Adrenal gland (tissue), 5 donors: Measurements from ENCODE around the gene MBL2.

Source experiments
- CTCF ChIP-seq, 6 experiments: fragments of 450-650 bp in 4 of 6; fragments of 200-600 bp in 2 of 6; sonication (generic) in 1 of 6; IDR thresholded peaks; 1 replicate in 5 of 6; 2 replicates in 1 of 6; pipeline versions ENCODE4 v1.5.1 to v1.8.0; 2016 to 2021; ENCODE audit warnings: antibody characterized with exemption in 6 of 6, mild to moderate bottlenecking in 2 of 6, moderate library complexity in 1 of 6
- POLR2A ChIP-seq, 2 donors: fragments of 450-650 bp; IDR thresholded peaks; one replicate each; pipeline ENCODE4 v1.6.1; 2017; ENCODE audit warnings: antibody characterized with exemption in 2 of 2, mild to moderate bottlenecking in 2 of 2, moderate library complexity in 1 of 2
- donor health status: DM: no; HTN: no; CAD: no.

GRCh38 chr10:52768001-52768532, 4.5 kb downstream of the MBL2 start:
- TF ChIP-seq CTCF (IDR thresholded peaks at IDR 0.05) (no peak), POLR2A (IDR thresholded peaks at IDR 0.05) (no peak)
